ENCODE results near the gene MAN1B1. TPM values are rescaled to one million over a fixed set of nuclear protein-coding genes. Genes with fewer than 3 reads are reported as not detected.

MAN1B1 gene
- total RNA-seq, 2 donors from 2014 or later, result 67.4 to 107 TPM

DNA sequence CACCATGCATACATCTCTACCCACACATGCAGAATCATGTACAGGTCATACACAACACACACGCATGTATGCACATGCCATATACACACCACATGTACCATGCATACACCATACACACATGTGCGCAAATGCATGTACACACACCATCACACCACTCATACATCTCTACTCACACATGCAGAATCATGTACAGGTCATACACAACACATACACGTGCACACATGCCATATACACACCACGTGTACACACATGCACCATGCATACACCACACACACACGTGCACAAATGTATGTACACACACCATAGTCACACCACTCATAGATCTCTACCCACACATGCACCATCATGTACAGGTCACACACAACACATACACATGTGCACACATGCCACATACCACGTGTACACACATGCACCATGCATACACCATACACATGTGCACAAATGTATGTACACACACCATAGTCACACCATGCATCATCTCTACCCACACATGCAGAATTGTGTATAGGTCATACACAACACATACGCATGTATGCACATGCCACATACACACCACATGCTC, 66.1 kb downstream of the MAN1B1 start:
- H3K4me1 ChIP-seq (replicated peaks), result no peaks in the 10 kb centered on the region
- H3K4me3 ChIP-seq, result no peak overlapping the region
- H3K36me3 ChIP-seq, result no peaks in the 10 kb centered on the region
- no peaks in the 10 kb centered on the region for H3K27me3 ChIP-seq (replicated peaks; ENCODE audit: insufficient read depth)
- intact Hi-C loops (cut with DNase I), result no loop called here
- TF ChIP-seq, protein P1, sequence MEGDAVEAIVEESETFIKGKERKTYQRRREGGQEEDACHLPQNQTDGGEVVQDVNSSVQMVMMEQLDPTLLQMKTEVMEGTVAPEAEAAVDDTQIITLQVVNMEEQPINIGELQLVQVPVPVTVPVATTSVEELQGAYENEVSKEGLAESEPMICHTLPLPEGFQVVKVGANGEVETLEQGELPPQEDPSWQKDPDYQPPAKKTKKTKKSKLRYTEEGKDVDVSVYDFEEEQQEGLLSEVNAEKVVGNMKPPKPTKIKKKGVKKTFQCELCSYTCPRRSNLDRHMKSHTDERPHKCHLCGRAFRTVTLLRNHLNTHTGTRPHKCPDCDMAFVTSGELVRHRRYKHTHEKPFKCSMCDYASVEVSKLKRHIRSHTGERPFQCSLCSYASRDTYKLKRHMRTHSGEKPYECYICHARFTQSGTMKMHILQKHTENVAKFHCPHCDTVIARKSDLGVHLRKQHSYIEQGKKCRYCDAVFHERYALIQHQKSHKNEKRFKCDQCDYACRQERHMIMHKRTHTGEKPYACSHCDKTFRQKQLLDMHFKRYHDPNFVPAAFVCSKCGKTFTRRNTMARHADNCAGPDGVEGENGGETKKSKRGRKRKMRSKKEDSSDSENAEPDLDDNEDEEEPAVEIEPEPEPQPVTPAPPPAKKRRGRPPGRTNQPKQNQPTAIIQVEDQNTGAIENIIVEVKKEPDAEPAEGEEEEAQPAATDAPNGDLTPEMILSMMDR (IDR thresholded peaks at IDR 0.05), result no peak
- TF ChIP-seq POLR2A (IDR thresholded peaks at IDR 0.05) (no peak), POLR2AphosphoS5 (IDR thresholded peaks at IDR 0.05) (no peak)
- 93% methylated on average over 7 of the region's 7 CpGs for WGBS
- H3K9me3 ChIP-seq, result no peaks in the 10 kb centered on the region
- DNase-seq (ENCODE audit: low spot score), result no peak
- H3K27ac ChIP-seq, result no peak overlapping the region

DNA sequence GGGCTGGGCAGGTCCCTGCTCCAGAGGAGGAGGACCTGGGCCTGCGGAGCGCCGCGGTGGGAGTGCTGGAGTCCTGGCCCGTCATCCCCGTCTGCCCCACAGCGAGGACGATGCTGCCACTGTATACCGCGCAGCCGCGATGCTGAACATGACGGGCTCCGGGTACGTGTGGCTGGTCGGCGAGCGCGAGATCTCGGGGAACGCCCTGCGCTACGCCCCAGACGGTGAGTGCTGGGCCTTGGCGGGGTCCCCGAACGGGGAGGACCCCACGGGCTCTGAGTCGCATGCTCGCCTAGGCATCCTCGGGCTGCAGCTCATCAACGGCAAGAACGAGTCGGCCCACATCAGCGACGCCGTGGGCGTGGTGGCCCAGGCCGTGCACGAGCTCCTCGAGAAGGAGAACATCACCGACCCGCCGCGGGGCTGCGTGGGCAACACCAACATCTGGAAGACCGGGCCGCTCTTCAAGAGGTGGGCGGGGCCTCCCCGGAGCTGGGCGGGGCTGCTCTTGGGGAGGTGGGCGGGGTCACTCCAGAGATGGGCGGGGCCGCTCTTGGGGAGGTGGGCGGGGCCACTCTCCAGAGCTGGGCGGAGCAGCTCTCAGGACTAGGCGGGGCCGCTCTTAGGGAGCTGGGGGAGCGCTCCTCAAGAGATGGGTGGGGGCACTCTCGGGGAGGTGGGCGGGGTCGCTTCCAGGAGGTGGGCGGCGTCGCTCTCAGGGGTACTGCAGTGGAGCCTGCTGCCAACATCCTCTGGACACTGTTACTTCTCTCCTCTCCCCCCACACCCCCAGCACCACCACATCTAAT, 70.0 kb downstream of the MAN1B1 start:
- Histone ChIP-seq H3K4me1 (replicated peaks) (no peaks in the 10 kb centered on the region), H3K4me3 (no peak overlapping the region), H3K36me3 (no peaks in the 10 kb centered on the region), H3K27ac (no peak overlapping the region), H3K27me3 (replicated peaks; ENCODE audit: insufficient read depth) (peaks cover 4% of the 10 kb centered on the region), H3K9me3 (no peaks in the 10 kb centered on the region)
- WGBS, result 3% methylated on average over 37 of the region's 65 CpGs
- no peak for TF ChIP-seq POLR2A (IDR thresholded peaks at IDR 0.05)
- DNase-seq (ENCODE audit: low spot score), result no peak
- intact Hi-C loops (cut with DNase I), result no loop called here

DNA sequence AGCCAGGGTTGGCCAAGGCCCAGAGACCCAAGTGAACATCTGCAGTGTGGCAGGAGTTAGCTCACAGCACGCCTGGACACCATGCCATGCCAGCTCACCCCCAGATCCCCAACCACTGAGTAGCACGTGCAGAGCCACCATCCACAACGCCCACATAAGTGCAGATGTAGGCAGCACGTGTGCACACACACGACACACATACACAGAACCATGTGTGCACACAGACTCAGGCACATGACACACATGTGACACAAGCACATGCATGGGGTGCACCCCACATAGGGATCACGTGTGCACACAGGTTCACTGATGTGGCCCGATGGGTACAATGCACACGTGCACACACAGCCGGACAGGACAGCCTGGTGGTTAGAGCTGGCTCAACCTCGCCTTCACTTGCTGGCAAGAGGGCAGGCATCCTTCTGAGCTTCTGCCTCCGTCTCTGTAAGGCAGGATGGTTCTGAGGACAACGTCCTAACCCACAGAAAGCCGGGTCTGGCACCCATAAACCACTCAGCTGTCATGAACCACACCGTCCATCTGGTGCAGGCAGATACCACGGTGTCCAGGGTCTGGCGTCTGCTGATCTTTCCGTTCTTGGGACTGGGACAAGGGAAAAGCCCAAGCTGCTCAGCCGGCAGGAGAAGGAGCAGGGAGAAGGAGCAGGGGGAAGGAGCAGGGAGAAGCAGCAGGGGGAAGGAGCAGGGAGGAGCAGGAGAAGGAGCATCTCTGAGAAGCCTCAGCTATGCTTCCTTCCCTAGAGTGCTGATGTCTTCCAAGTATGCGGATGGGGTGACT, 71.0 kb downstream of the MAN1B1 start:
- TF ChIP-seq POLR2A (IDR thresholded peaks at IDR 0.05) (no peak), POLR2AphosphoS5 (IDR thresholded peaks at IDR 0.05) (no peak)
- TF ChIP-seq, protein P1 (IDR thresholded peaks at IDR 0.05), result no peak
- Histone ChIP-seq H3K27ac (no peak overlapping the region), H3K36me3 (no peaks in the 10 kb centered on the region), H3K9me3 (no peaks in the 10 kb centered on the region), H3K27me3 (replicated peaks; ENCODE audit: insufficient read depth) (peaks cover 4% of the 10 kb centered on the region), H3K4me1 (replicated peaks) (peaks cover 8% of the 10 kb centered on the region), H3K4me3 (no peak overlapping the region)
- intact Hi-C loops (cut with DNase I), result no loop called here
- 60% methylated on average over 19 of the region's 19 CpGs for WGBS
- DNase-seq (ENCODE audit: low spot score), result no peak

DNA sequence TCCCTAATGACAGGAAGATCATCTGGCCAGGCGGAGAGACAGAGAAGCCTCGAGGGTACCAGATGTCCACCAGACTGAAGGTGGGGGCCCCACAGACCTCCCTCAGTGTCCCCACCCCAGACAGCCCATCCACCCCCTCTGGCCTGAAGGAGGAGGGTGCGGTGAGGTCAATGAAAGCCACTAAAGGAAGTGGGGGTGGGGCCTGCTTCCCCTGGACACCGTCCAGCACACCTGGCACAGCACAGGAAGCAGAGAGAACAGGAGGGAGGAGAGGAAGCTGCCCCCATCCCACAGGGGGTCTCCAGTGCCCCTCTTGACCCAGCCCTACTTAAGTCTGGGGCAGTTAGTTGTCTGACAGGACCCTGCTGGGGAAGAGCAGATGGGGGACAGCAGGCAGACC, 71.8 kb downstream of the MAN1B1 start:
- H3K9me3 ChIP-seq, result no peaks in the 10 kb centered on the region
- no peak overlapping the region for H3K27ac ChIP-seq
- H3K4me3 ChIP-seq, result no peak overlapping the region
- no peaks in the 10 kb centered on the region for H3K36me3 ChIP-seq
- peaks cover 10% of the 10 kb centered on the region for H3K4me1 ChIP-seq (replicated peaks)
- peaks cover 4% of the 10 kb centered on the region for H3K27me3 ChIP-seq (replicated peaks; ENCODE audit: insufficient read depth)
- DNase-seq (ENCODE audit: low spot score), result no peak
- intact Hi-C loops (cut with DNase I), result no loop called here
- TF ChIP-seq POLR2AphosphoS5 (IDR thresholded peaks at IDR 0.05), result no peak
- TF ChIP-seq POLR2A (IDR thresholded peaks at IDR 0.05), result no peak
- TF ChIP-seq, protein P1 (IDR thresholded peaks at IDR 0.05), result no peak
- WGBS, result 38% methylated on average over 4 of the region's 4 CpGs

Small RNA genes lying within 50 kb of the gene (small RNA-seq; reads per million reads assigned to genes)
- 0 reads per million in 2 donors for gene RF00153

Other genes with a start within 250 kb of the MAN1B1 start
- gene AJM1, start 244.5 kb upstream of the MAN1B1 start, total RNA-seq, result 10 to 100 TPM in 1 of 2 donors, 1 to 10 TPM in 1; 3.6 to 10.1 TPM
- gene PHPT1, start 237.6 kb upstream of the MAN1B1 start, total RNA-seq, result 100 to 1,000 TPM; 139 to 212 TPM
- 10 to 100 TPM in 1 of 2 donors, 1 to 10 TPM in 1; 5.2 to 17.7 TPM for gene MAMDC4, start 234.6 kb upstream of the MAN1B1 start, total RNA-seq
- gene EDF1, start 220.7 kb upstream of the MAN1B1 start, total RNA-seq, result 100 to 1,000 TPM; 399 to 528 TPM
- 10 to 100 TPM; 23.6 to 24.2 TPM for gene TRAF2, start 200.5 kb upstream of the MAN1B1 start, total RNA-seq
- gene FBXW5, start 142.2 kb upstream of the MAN1B1 start, total RNA-seq, result 100 to 1,000 TPM; 199 to 304 TPM
- not detected for gene C8G, start 141.7 kb upstream of the MAN1B1 start, total RNA-seq
- 10 to 100 TPM in 1 of 2 donors, 1 to 10 TPM in 1; 4.1 to 13.7 TPM for gene LCN12, start 134.7 kb upstream of the MAN1B1 start, total RNA-seq
- 1,000 to 10,000 TPM in 1 of 2 donors, 10 to 100 TPM in 1; 59.4 to 5,242 TPM for gene PTGDS, start 109.5 kb upstream of the MAN1B1 start, total RNA-seq
- 10 to 100 TPM in 1 of 2 donors, under 1 TPM in 1; 0.41 to 22.5 TPM for gene LCNL1, start 104.0 kb upstream of the MAN1B1 start, total RNA-seq
- gene PAXX, start 94.6 kb upstream of the MAN1B1 start, total RNA-seq, result 10 to 100 TPM; 61.6 to 71.8 TPM
- gene CLIC3, start 90.4 kb upstream of the MAN1B1 start, total RNA-seq, result 1 to 10 TPM; 4.2 to 6.7 TPM
- gene ABCA2, start 58.7 kb upstream of the MAN1B1 start, total RNA-seq, result 10 to 100 TPM; 27.4 to 79.1 TPM
- under 1 TPM in 1 of 2 donors, not detected in 1; 0.57 TPM for gene FUT7, start 54.9 kb upstream of the MAN1B1 start, total RNA-seq
- 100 to 1,000 TPM; 384 to 427 TPM for gene NPDC1, start 40.8 kb upstream of the MAN1B1 start, total RNA-seq
- 10 to 100 TPM in 1 of 2 donors, 1 to 10 TPM in 1; 9.8 to 10.9 TPM for gene ENTPD2, start 32.9 kb upstream of the MAN1B1 start, total RNA-seq
- gene SAPCD2, start 16.4 kb upstream of the MAN1B1 start, total RNA-seq, result 10 to 100 TPM in 1 of 2 donors, 1 to 10 TPM in 1; 7.2 to 17.2 TPM
- 10 to 100 TPM in 1 of 2 donors, 1 to 10 TPM in 1; 8.2 to 19.9 TPM for gene UAP1L1, start 9.5 kb upstream of the MAN1B1 start, total RNA-seq
- 100 to 1,000 TPM; 147 to 235 TPM for gene DPP7, start 27.7 kb downstream of the MAN1B1 start, total RNA-seq
- 1 to 10 TPM in 1 of 2 donors, under 1 TPM in 1; 0.59 to 1.8 TPM for gene GRIN1, start 52.2 kb downstream of the MAN1B1 start, total RNA-seq
- 100 to 1,000 TPM; 183 to 582 TPM for gene LRRC26, start 83.1 kb downstream of the MAN1B1 start, total RNA-seq
- gene TMEM210, start 85.1 kb downstream of the MAN1B1 start, total RNA-seq, result 1 to 10 TPM in 1 of 2 donors, not detected in 1; 3.1 TPM
- gene ANAPC2, start 101.6 kb downstream of the MAN1B1 start, total RNA-seq, result 10 to 100 TPM; 32.5 to 64.5 TPM
- gene SSNA1, start 101.7 kb downstream of the MAN1B1 start, total RNA-seq, result 100 to 1,000 TPM; 114 to 124 TPM
- gene TPRN, start 113.8 kb downstream of the MAN1B1 start, total RNA-seq, result 10 to 100 TPM; 26.1 to 30.4 TPM
- gene TMEM203, start 118.7 kb downstream of the MAN1B1 start, total RNA-seq, result 10 to 100 TPM; 35.3 to 47.8 TPM
- gene NDOR1, start 118.7 kb downstream of the MAN1B1 start, total RNA-seq, result 10 to 100 TPM; 18.5 to 31.9 TPM
- 1 to 10 TPM; 3.8 to 6.2 TPM for gene RNF208, start 135.3 kb downstream of the MAN1B1 start, total RNA-seq
- 1 to 10 TPM; 2.7 to 4.9 TPM for gene CYSRT1, start 138.2 kb downstream of the MAN1B1 start, total RNA-seq
- not detected for gene RNF224, start 140.5 kb downstream of the MAN1B1 start, total RNA-seq
- gene SLC34A3, start 143.9 kb downstream of the MAN1B1 start, total RNA-seq, result under 1 TPM in 1 of 2 donors, not detected in 1; 0.57 TPM
- gene TUBB4B, start 154.3 kb downstream of the MAN1B1 start, total RNA-seq, result 100 to 1,000 TPM; 279 to 484 TPM
- gene STPG3, start 164.3 kb downstream of the MAN1B1 start, total RNA-seq, result 1 to 10 TPM in 1 of 2 donors, not detected in 1; 4.2 TPM
- gene NELFB, start 168.3 kb downstream of the MAN1B1 start, total RNA-seq, result 10 to 100 TPM; 44.9 to 82.1 TPM
- 1 to 10 TPM; 1.6 to 7.3 TPM for gene TOR4A, start 190.7 kb downstream of the MAN1B1 start, total RNA-seq
- 10 to 100 TPM; 22.4 to 24.3 TPM for gene NRARP, start 215.3 kb downstream of the MAN1B1 start, total RNA-seq

Data from prostate gland (tissue), 2 donors.